Measurements from ENCODE around the gene EEF1AKMT4. TPM values are rescaled to one million over a fixed set of nuclear protein-coding genes. Genes with fewer than 3 reads are reported as not detected.

EEF1AKMT4 gene
- total RNA-seq, 1 donor from 2014 or later, result 3.9 TPM

GRCh38 chr3:184236033-184236410, 13.4 kb upstream of the EEF1AKMT4 start:
- peaks cover 3% of the 10 kb centered on the region for H3K36me3 Mint-ChIP-seq (ENCODE audit: insufficient read depth)
- DNase-seq (ENCODE audit: low spot score, unreplicated experiment), result no peak
- no peaks in the 10 kb centered on the region for H3K9me3 Mint-ChIP-seq (ENCODE audit: low read depth)
- no peak for TF ChIP-seq CTCF (IDR thresholded peaks at IDR 0.05; ENCODE audit: unreplicated experiment)
- no peak overlapping the region for H3K27ac Mint-ChIP-seq
- H3K27me3 Mint-ChIP-seq, result peaks cover 27% of the 10 kb centered on the region
- no peak overlapping the region for H3K4me3 Mint-ChIP-seq (ENCODE audit: low read depth)
- H3K4me1 Mint-ChIP-seq (ENCODE audit: low read depth), result peaks cover 6% of the 10 kb centered on the region

GRCh38 chr3:184236636-184237035, 12.8 kb upstream of the EEF1AKMT4 start:
- no peak for DNase-seq (ENCODE audit: low spot score, unreplicated experiment)
- TF ChIP-seq CTCF (IDR thresholded peaks at IDR 0.05; ENCODE audit: unreplicated experiment), result no peak
- Mint-ChIP-seq H3K4me1 (ENCODE audit: low read depth) (peaks cover under 1% of the 10 kb centered on the region), H3K27ac (no peak overlapping the region), H3K4me3 (ENCODE audit: low read depth) (no peak overlapping the region), H3K27me3 (peaks cover 21% of the 10 kb centered on the region), H3K36me3 (ENCODE audit: insufficient read depth) (peaks cover 1% of the 10 kb centered on the region), H3K9me3 (ENCODE audit: low read depth) (no peaks in the 10 kb centered on the region)

GRCh38 chr3:184237211-184237610, 12.3 kb upstream of the EEF1AKMT4 start:
- no peak for TF ChIP-seq CTCF (IDR thresholded peaks at IDR 0.05; ENCODE audit: unreplicated experiment)
- Mint-ChIP-seq H3K27ac (no peak overlapping the region), H3K36me3 (ENCODE audit: insufficient read depth) (peaks cover under 1% of the 10 kb centered on the region), H3K4me3 (ENCODE audit: low read depth) (no peak overlapping the region), H3K27me3 (peaks cover 15% of the 10 kb centered on the region), H3K4me1 (ENCODE audit: low read depth) (no peaks in the 10 kb centered on the region), H3K9me3 (ENCODE audit: low read depth) (no peaks in the 10 kb centered on the region)
- DNase-seq (ENCODE audit: low spot score, unreplicated experiment), result no peak

- TF ChIP-seq CTCF (IDR thresholded peaks at IDR 0.05; ENCODE audit: unreplicated experiment), result no peak
- H3K27me3 Mint-ChIP-seq, result peaks cover 9% of the 10 kb centered on the region
These were observed 11.7 kb upstream of the EEF1AKMT4 start for GRCh38 chr3:184237807-184238206.

GRCh38 chr3:184238246-184238818, 11.1 kb upstream of the EEF1AKMT4 start:
- Mint-ChIP-seq H3K27ac (no peak overlapping the region), H3K4me1 (ENCODE audit: low read depth) (no peaks in the 10 kb centered on the region), H3K9me3 (ENCODE audit: low read depth) (no peaks in the 10 kb centered on the region), H3K36me3 (ENCODE audit: insufficient read depth) (peaks cover 5% of the 10 kb centered on the region), H3K27me3 (peaks cover 6% of the 10 kb centered on the region), H3K4me3 (ENCODE audit: low read depth) (no peak overlapping the region)
- TF ChIP-seq CTCF (IDR thresholded peaks at IDR 0.05; ENCODE audit: unreplicated experiment), result no peak
- DNase-seq (ENCODE audit: low spot score, unreplicated experiment), result no peak

More at GRCh38 chr3:184237807-184238206, 11.7 kb upstream of the EEF1AKMT4 start:
- H3K9me3 Mint-ChIP-seq (ENCODE audit: low read depth), result no peaks in the 10 kb centered on the region
- DNase-seq (ENCODE audit: low spot score, unreplicated experiment), result no peak
- no peaks in the 10 kb centered on the region for H3K4me1 Mint-ChIP-seq (ENCODE audit: low read depth)
- peaks cover 4% of the 10 kb centered on the region for H3K36me3 Mint-ChIP-seq (ENCODE audit: insufficient read depth)
- H3K4me3 Mint-ChIP-seq (ENCODE audit: low read depth), result no peak overlapping the region
- no peak overlapping the region for H3K27ac Mint-ChIP-seq

Measured in progenitor cell of endocrine pancreas (in vitro differentiated cells).